ENCODE results near the gene SDK1. TPM values are rescaled to one million over a fixed set of nuclear protein-coding genes. Genes with fewer than 3 reads are reported as not detected.

The SDK1 gene
- total RNA-seq, 4 donors from 2014 or later, result 1.2 to 1.8 (median 1.5) TPM

DNA sequence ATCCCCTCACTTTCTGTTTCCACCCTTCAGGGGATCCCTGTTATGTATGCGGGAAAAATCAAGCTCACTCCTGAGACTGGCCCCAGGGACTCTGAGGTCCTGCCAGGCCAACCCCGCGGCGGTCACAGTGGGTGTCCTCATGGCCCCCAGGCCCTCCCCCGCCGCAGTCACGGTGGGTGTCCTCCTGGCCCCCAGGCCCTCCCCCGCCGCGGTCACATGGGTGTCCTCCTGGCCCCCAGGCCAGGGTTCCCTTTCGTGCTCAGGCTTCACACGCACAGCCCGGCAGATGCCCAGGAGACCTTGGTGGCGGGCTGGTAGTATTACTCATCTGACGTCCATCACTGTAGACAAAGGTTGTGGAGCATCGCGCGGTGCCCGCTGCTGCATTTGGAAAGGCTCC is 890.0 kb downstream of the SDK1 start:
- no peak for DNase-seq
- no peaks in the 10 kb centered on the region for H3K36me3 ChIP-seq
- in situ Hi-C loops (cut with MboI; ENCODE audit: low sequenced_read_pairs in 4 of 4) (no loop called here), intact Hi-C loops (cut with DNase I; ENCODE audit: low total_unique reads) (no loop called here)
- H3K4me3 ChIP-seq, result no peak overlapping the region
- no peak for ATAC-seq
- H3K9me3 ChIP-seq, result no peaks in the 10 kb centered on the region
- H3K27ac ChIP-seq, result no peak overlapping the region
- H3K4me1 ChIP-seq, result peaks cover 0 to 5% of the 10 kb centered on the region in 2 donors
- H3K27me3 ChIP-seq, result no peaks in the 10 kb centered on the region
- TF ChIP-seq CTCF (IDR thresholded peaks at IDR 0.05 in 4 of 5, conservative IDR thresholded peaks at IDR 0.05 in 1 of 5) (no peak), POLR2A (IDR thresholded peaks at IDR 0.05) (no peak)

GRCh38 chr7:4191525-4191924 is 890.5 kb downstream of the SDK1 start:
- H3K9me3 ChIP-seq, result no peaks in the 10 kb centered on the region
- H3K36me3 ChIP-seq, result no peaks in the 10 kb centered on the region
- no peak overlapping the region for H3K27ac ChIP-seq
- no peak for ATAC-seq
- intact Hi-C loops (cut with DNase I; ENCODE audit: low total_unique reads), result no loop called here
- H3K4me3 ChIP-seq, result no peak overlapping the region
- no peak for DNase-seq
- TF ChIP-seq POLR2A (IDR thresholded peaks at IDR 0.05) (no peak), CTCF (IDR thresholded peaks at IDR 0.05 in 4 of 5, conservative IDR thresholded peaks at IDR 0.05 in 1 of 5) (no peak)
- H3K4me1 ChIP-seq, result peaks cover 0 to 5% of the 10 kb centered on the region in 2 donors
- H3K27me3 ChIP-seq, result no peaks in the 10 kb centered on the region
- in situ Hi-C loops (cut with MboI; ENCODE audit: low sequenced_read_pairs in 4 of 4), result no loop called here

- H3K36me3 ChIP-seq, result no peaks in the 10 kb centered on the region
- H3K27me3 ChIP-seq, result no peaks in the 10 kb centered on the region
- no peaks in the 10 kb centered on the region for H3K4me1 ChIP-seq
- no peak overlapping the region for H3K27ac ChIP-seq
- H3K9me3 ChIP-seq, result no peaks in the 10 kb centered on the region
- no peak overlapping the region for H3K4me3 ChIP-seq
- in situ Hi-C loops (cut with MboI; ENCODE audit: low sequenced_read_pairs in 4 of 4), result no loop called here
- intact Hi-C loops (cut with DNase I; ENCODE audit: low total_unique reads), result no loop called here
- ATAC-seq (no peak), DNase-seq (no peak)
- no peak for TF ChIP-seq POLR2A (IDR thresholded peaks at IDR 0.05)
Measured at GRCh38 chr7:4195660-4196059, 894.6 kb downstream of the SDK1 start.

DNA sequence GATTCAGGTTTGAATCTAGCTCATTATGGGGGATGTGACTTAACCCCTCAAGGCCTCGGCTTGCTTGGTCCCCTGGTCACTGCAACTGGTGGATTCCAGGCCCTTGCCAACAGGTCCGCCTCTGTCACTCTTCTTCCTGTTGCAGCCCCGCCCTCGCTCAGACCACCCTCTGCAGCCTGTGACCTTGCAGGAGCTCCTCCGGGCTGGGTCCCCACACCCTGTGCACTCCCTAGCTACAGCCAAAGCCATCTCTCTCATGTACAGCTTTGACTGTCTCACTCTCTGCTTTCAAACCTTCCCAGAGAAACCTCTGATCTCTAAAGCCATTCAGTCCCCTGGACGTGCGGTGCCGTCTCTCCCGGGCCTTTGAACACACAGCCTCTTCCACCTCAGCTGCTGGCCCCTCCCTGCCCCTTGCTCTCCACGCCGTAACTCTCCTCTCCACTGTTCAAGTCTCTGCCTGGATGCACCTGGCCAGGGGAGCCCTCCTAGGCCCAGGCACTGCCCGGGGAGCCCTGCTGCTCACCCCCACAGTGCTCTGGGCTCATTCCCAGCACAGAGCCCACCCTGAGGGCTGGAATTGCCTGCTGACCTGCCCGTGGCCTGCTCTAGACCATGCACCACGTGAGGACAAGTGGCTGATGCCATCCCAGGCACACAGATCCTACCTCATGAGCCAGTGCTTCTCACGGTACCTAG is 895.2 kb downstream of the SDK1 start:
- DNase-seq (no peak), ATAC-seq (no peak)
- H3K4me3 ChIP-seq, result no peak overlapping the region
- H3K27ac ChIP-seq, result no peak overlapping the region
- H3K4me1 ChIP-seq, result no peaks in the 10 kb centered on the region
- H3K36me3 ChIP-seq, result no peaks in the 10 kb centered on the region
- intact Hi-C loops (cut with DNase I; ENCODE audit: low total_unique reads) (no loop called here), in situ Hi-C loops (cut with MboI; ENCODE audit: low sequenced_read_pairs in 4 of 4) (no loop called here)
- no peak for TF ChIP-seq CTCF (IDR thresholded peaks at IDR 0.05 in 4 of 5, conservative IDR thresholded peaks at IDR 0.05 in 1 of 5)
- TF ChIP-seq POLR2A (IDR thresholded peaks at IDR 0.05), result no peak
- H3K27me3 ChIP-seq, result no peaks in the 10 kb centered on the region
- no peaks in the 10 kb centered on the region for H3K9me3 ChIP-seq

GRCh38 chr7:4198301-4198700 is 897.2 kb downstream of the SDK1 start:
- Histone ChIP-seq H3K4me1 (no peaks in the 10 kb centered on the region), H3K36me3 (no peaks in the 10 kb centered on the region), H3K4me3 (no peak overlapping the region), H3K27me3 (no peaks in the 10 kb centered on the region), H3K9me3 (no peaks in the 10 kb centered on the region), H3K27ac (no peak overlapping the region)
- no peak for DNase-seq
- in situ Hi-C loops (cut with MboI; ENCODE audit: low sequenced_read_pairs in 4 of 4), result no loop called here
- intact Hi-C loops (cut with DNase I; ENCODE audit: low total_unique reads), result no loop called here
- TF ChIP-seq POLR2A (IDR thresholded peaks at IDR 0.05), result no peak
- no peak for TF ChIP-seq CTCF (IDR thresholded peaks at IDR 0.05 in 4 of 5, conservative IDR thresholded peaks at IDR 0.05 in 1 of 5)
- ATAC-seq, result no peak
